Right lobe of liver (tissue), 6 donors: Measurements from ENCODE around the gene MTMR12. TPM values are rescaled to one million over a fixed set of nuclear protein-coding genes. Genes with fewer than 3 reads are reported as not detected.

ENCODE experiments used
- ATAC-seq, 4 donors: fragments of 200-7000 bp; cut with Tn5 transposase; one replicate each; pipeline ENCODE4 v1.9.1; 2020; ENCODE audit warnings: mild to moderate bottlenecking in 4 of 4, moderate library complexity in 4 of 4
- DNase-seq, 3 donors: peaks; one replicate each; pipeline ENCODE4 v3.0.0-alpha.2; 2020
- H3K27ac ChIP-seq, 3 donors: fragments of 200-600 bp; one replicate each; pipeline ENCODE4 v1.8.0; 2022
- H3K27me3 ChIP-seq, 2 donors: fragments of 200-600 bp; one replicate each; pipeline ENCODE4 v1.8.0; 2022
- H3K36me3 ChIP-seq, 4 donors: fragments of 200-600 bp; sonication (generic) in 1 of 4; one replicate each; pipeline versions ENCODE4 v1.5.1 to v1.8.0; 2017 to 2022; ENCODE audit warnings: control low read depth in 1 of 4
- H3K4me1 ChIP-seq, 4 donors: fragments of 200-600 bp; sonication (generic) in 1 of 4; one replicate each; pipeline versions ENCODE4 v1.5.1 to v1.8.0; 2017 to 2022; ENCODE audit warnings: control low read depth in 1 of 4
- H3K4me3 ChIP-seq, 3 donors: fragments of 200-600 bp; one replicate each; pipeline ENCODE4 v1.8.0; 2022
- H3K9me3 ChIP-seq, 4 donors: fragments of 200-600 bp; sonication (generic) in 1 of 4; one replicate each; pipeline versions ENCODE4 v1.5.1 to v1.8.0; 2017 to 2022; ENCODE audit warnings: control low read depth in 1 of 4
- POLR2A ChIP-seq: fragments of 450-650 bp; IDR thresholded peaks from one replicate; pipeline ENCODE4 v1.6.1; 2017; ENCODE audit warnings: antibody characterized with exemption, mild to moderate bottlenecking
- WGBS: methylation state at CpG from one replicate; pipeline ENCODE4 v1.1.6; 2018; ENCODE audit warnings: low coverage, low lambda C conversion rate; ENCODE audit not compliant: insufficient coverage; ENCODE audit errors: missing lambda C conversion rate; 5-methylcytosine and 5-hydroxymethylcytosine counted together
- intact Hi-C, 2 donors: fragments of 100-400 bp; cut with DNase I; formaldehyde crosslinking; loops; one replicate each; pipeline versions ENCODE4 v1.11.2 to v1.14.1; 2022
- small RNA-seq, 2 experiments: library from RNA; depleted of rRNA; stranded (forward); fragments of <200 nt; gene quantifications; one replicate each; pipeline ENCODE3, GENCODE V24; 2016
- total RNA-seq, 6 experiments: library from RNA; depleted of rRNA in 2 of 6; stranded (reverse); fragments of >200 nt in 2 of 6; fragmentation: NEBNext Ultra II Directional in 3 of 6; extraction: Animal tissue kit (Norgen Biotek cat#: 25700) in 3 of 6; gene quantifications; one replicate each; pipeline versions ENCODE4 v1.1.0 to v1.2.4, GENCODE V29; 2016 to 2023
- TF ChIP-seq, protein P1 (sequence below), 4 donors: fragments of 200-600 bp in 3 of 4; fragments of 450-650 bp in 1 of 4; IDR thresholded peaks; one replicate each; pipeline versions ENCODE4 v1.5.1 to v1.8.0; 2016 to 2022; ENCODE audit warnings: antibody characterized with exemption in 4 of 4, mild to moderate bottlenecking in 2 of 4
- donor health status: DM: no; HTN: yes; CAD: no.
- donor health status: DM: no; HTN: no; CAD: no.
- donor health status: DM: no; HTN: no; CAD: no.
- donor health status: DM: no; HTN: yes; CAD: no.
- donor health status: DM: no; HTN: yes; CAD: no.

MTMR12 gene
- total RNA-seq, 6 experiments from 2014 or later = 14.9 to 22.9 (median 16.3) TPM

DNA sequence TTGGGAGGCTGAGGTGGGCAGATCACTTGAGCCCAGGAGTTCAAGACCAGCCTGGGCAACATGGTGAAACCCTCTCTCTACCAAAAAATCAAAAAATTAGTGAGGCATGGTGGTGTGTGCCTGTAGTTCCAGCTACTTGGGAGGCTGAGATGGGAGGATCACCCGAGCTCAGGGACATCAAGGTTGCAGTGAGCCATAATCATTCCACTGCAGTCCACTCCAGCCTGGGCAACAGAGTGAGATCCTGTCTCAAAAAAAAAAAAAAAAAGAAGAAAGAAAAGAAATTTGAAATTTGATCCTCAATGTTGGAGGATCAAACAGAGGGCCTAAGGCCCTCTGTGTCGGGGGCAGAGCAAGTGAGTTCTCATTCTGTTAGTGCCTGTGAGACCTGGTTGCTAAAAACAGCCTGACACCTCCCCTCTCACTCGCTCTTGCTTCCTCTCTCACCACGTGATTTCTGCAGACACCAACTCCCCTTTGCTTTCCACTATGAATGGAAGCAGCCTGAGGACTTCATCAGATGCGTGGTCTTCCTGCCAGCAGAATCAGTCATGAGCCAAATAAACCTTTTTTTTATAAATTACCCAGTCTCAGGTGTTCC lies 130.2 kb downstream of the MTMR12 start:
- peak in 1 of 4 donors; percentile 12 for ATAC-seq
- intact Hi-C loops = no loop called here
- Histone ChIP-seq H3K4me1 (no peaks in the 10 kb centered on the region), H3K27me3 (no peaks in the 10 kb centered on the region), H3K36me3 (no peaks in the 10 kb centered on the region), H3K4me3 (no peak overlapping the region), H3K9me3 (no peaks in the 10 kb centered on the region), H3K27ac (no peak overlapping the region)
- 55% methylated on average over 5 of the region's 5 CpGs for WGBS
- no peak for DNase-seq
- TF ChIP-seq, protein P1, sequence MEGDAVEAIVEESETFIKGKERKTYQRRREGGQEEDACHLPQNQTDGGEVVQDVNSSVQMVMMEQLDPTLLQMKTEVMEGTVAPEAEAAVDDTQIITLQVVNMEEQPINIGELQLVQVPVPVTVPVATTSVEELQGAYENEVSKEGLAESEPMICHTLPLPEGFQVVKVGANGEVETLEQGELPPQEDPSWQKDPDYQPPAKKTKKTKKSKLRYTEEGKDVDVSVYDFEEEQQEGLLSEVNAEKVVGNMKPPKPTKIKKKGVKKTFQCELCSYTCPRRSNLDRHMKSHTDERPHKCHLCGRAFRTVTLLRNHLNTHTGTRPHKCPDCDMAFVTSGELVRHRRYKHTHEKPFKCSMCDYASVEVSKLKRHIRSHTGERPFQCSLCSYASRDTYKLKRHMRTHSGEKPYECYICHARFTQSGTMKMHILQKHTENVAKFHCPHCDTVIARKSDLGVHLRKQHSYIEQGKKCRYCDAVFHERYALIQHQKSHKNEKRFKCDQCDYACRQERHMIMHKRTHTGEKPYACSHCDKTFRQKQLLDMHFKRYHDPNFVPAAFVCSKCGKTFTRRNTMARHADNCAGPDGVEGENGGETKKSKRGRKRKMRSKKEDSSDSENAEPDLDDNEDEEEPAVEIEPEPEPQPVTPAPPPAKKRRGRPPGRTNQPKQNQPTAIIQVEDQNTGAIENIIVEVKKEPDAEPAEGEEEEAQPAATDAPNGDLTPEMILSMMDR (IDR thresholded peaks at IDR 0.05) = no peak
- no peak for TF ChIP-seq POLR2A

Small RNA genes lying within 50 kb of the gene (small RNA-seq; reads per million reads assigned to genes)
- 0 reads per million in 2 experiments for gene RNU6-1079P
- gene RNU6-378P = 0 reads per million in 2 experiments

Other genes starting within 250 kb of the MTMR12 start
- gene GOLPH3, start 138.6 kb downstream of the MTMR12 start, total RNA-seq = 100 to 1,000 TPM in 3 of 6 experiments, 10 to 100 TPM in 3; 59.1 to 141 (median 95.9) TPM
- gene ZFR, start 131.8 kb upstream of the MTMR12 start, total RNA-seq = 10 to 100 TPM; 19.8 to 36.8 (median 25.8) TPM